Fibroblast of mammary gland (primary cell): ENCODE results near the gene RPSA.

Source experiments
- DNase-seq: peaks from one replicate; pipeline ENCODE4 v3.0.0-alpha.2; 2010; ENCODE audit warnings: low read depth
- H3K4me3 ChIP-seq: 2 replicates; pipeline ENCODE4 v1.5.1; 2011; ENCODE audit warnings: low read depth, mild to moderate bottlenecking, low read length, moderate library complexity; ENCODE audit not compliant: control insufficient read depth
- TF ChIP-seq, protein P1 (sequence below): conservative IDR thresholded peaks from 2 replicates; pipeline ENCODE4 v1.5.1; 2011; ENCODE audit warnings: low read depth, low read length, inconsistent platforms; ENCODE audit not compliant: control insufficient read depth, insufficient read depth

RPSA gene

DNA sequence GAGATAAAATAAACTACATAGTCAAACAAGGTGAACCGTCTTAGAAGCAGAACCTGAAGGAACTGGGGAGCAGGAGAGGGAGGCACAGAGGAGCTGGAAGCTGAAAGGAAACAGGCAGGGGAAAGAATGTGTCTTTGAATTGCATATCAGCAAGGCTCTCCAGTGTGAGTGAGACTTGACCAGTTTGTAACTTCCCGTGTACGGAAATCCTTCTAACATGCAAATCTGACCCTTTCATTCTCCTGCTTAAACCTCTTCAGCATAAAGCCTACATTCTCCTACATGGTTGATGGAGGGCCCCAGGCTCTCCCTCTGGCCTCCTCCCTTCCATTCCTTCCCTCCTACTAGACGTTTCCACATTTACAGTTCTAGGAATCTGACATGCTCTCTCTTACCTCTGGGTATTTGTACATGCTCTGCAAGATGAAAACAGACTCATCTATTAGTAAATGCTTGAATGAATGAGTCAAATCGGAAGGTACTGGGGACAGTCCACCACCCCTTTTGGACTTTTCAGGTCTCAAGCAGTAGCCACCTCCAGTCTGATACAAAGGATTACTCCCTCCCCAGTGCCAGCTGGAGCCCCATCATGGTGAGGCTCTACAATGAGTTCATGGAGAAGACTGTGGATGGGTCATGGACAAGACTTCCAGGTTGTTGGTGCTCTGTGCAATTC, 29.4 kb upstream of the RPSA start:
- no peak overlapping the region for H3K4me3 ChIP-seq
- no peak for DNase-seq
- TF ChIP-seq, protein P1, sequence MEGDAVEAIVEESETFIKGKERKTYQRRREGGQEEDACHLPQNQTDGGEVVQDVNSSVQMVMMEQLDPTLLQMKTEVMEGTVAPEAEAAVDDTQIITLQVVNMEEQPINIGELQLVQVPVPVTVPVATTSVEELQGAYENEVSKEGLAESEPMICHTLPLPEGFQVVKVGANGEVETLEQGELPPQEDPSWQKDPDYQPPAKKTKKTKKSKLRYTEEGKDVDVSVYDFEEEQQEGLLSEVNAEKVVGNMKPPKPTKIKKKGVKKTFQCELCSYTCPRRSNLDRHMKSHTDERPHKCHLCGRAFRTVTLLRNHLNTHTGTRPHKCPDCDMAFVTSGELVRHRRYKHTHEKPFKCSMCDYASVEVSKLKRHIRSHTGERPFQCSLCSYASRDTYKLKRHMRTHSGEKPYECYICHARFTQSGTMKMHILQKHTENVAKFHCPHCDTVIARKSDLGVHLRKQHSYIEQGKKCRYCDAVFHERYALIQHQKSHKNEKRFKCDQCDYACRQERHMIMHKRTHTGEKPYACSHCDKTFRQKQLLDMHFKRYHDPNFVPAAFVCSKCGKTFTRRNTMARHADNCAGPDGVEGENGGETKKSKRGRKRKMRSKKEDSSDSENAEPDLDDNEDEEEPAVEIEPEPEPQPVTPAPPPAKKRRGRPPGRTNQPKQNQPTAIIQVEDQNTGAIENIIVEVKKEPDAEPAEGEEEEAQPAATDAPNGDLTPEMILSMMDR = no peak

DNA sequence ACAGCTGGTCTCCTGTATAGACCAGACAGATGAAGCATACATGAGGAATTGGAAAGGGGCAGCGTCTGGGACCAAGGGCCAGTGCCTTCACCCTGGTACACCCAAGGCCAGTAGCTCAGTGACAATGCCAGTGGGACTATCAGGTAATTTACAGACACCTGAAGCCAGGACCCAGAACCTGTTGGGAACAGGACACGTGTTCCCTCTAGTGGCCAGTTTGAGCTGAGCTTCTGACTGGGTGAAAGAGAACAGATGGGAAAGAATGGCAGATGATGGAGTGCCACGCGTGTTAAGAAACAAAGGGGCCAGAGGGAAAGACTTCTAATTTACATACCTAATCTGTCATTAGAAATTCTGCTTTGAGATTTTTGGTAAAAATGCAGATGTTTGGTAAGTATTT, 28.4 kb upstream of the RPSA start:
- TF ChIP-seq, protein P1 = peak; percentile 61
- peak; percentile 33 for DNase-seq

DNA sequence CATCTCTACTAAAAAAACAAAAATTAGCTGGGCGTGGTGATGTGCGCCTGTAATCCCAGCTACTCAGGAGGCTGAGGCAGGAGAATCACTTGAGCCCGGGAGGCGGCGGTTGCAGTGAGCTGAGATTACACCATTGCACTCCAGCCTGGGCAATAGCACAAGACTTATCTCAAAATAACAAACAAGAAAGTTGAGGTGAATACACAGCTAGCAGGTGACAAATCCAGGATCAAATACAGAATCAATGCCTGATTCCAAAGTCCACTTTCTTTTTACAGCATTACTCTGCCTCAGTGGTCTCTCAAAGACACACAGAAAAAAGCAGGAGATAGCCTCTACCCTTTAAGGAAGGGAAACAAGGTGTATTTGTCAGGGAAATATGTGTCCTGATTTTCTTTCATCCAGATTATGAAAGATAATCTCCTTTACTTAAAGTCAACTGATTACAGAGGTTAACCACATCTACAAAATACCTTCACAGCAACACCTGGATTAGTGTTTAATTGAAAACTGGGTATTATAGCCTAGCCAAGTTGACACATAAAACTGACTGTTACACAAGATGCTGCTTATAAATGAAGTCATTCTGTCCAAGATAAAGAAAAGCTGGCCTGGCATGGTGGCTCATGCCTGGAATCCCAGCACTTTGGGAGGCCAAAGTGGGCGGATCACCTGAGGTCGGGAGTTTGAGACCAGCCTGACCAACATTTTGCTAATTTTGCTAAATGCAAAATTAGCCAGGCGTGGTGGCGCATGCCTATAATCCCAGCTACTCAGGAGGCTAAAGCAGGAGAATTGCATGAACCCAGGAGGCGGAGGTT, 27.4 kb upstream of the RPSA start:
- no peak overlapping the region for H3K4me3 ChIP-seq
- no peak for DNase-seq
- TF ChIP-seq, protein P1 = no peak

More for the DNA sequence above, 28.4 kb upstream of the RPSA start:
- no peak overlapping the region for H3K4me3 ChIP-seq

DNA sequence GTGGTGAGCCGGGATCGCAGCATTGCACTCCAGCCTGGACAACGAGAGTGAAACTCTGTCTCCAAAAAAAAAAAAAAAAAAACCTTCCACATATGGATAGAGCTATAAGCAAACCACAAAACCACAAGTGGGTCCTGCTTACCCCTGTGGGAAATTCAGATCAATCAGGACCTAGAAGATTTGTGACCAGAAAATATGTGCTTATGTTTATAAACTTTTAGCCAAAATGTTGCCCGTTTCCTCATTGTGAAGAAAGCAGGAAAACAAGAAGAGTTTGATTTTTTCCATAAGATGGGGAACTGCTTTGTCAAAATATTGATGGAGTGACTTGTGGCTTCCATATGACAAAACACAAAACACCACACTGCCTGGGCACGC, 26.8 kb upstream of the RPSA start:
- TF ChIP-seq, protein P1 = no peak
- H3K4me3 ChIP-seq = no peak overlapping the region
- DNase-seq = no peak

DNA sequence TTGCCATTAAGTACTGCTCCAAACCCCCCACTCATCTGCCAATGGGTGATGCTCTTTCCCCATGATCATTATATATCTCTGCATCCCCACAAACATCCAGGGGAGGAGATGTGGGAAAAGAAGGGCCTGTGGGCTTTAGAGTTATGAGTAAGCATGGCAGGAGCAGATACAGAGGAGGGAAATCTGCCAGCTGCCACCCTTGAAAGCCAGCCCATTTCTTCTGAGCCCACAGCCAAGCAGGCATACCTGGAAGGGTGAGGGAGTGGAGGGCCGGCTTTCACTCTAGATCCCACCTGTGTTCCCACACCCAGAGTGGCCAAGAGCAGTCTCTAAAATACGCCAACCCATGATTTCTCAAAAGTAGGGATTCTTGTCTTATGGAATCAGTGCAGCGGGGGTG, 25.1 kb upstream of the RPSA start:
- no peak for DNase-seq
- TF ChIP-seq, protein P1 = no peak
- H3K4me3 ChIP-seq = no peak overlapping the region

DNA sequence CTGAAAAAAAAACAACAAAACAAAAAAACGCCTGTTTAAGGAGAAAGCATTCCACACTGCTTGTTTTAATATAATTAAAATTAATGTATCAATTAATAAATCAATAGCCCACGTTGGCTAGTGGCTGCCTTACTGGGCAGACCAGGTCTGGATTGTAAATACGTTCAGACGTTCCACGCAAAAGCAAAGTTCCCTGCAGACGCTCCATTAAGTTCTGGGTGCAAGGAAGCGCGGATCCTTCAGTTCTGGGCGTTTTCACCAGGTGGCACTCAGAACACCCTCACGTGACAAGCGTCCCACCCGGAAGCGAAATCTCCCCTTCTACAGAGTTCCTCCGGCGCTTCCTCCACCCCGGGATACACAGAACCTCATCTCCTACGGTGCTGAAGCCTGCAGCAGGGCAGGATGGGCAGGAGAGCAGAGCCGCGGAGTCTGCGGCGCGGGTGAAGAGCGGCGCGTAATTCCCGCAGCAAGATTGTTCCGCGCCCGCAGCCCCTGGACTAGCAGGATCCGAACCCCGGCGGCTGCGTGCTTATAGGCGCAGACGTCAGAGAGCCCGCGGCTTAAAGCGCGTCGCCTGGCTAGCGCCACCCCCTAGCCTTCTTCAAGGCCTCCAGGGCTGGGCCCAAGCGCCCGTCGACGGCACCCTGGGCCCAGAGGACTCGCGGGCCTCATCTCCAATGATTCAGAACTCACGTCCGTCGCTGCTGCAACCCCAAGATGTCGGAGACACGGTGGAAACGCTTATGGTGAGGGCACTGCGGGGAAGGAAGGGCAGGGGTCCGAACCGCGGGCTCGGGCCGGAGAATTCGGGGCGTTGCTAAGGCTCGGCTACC, 23.3 kb upstream of the RPSA start, which contains the start of gene SLC25A38:
TSS of gene SLC25A38 (plus strand) at position 326 of the 836 bp plus-strand sequence. CDS start at position 681, 355 bp downstream.
- peak; percentile 85 for DNase-seq
- H3K4me3 ChIP-seq = peak within 1 kb of the TSS; percentile 82
- TF ChIP-seq, protein P1 = peak; percentile 31
